ENCODE results near the gene HJV. TPM values are rescaled to one million over a fixed set of nuclear protein-coding genes. Genes with fewer than 3 reads are reported as not detected.

HJV gene
- total and polyA plus RNA-seq, 2 of the 8 experiments (the other 6 are each of a cell fraction or from before 2014, with no cell fraction given): 0.32 to 0.70 TPM

DNA sequence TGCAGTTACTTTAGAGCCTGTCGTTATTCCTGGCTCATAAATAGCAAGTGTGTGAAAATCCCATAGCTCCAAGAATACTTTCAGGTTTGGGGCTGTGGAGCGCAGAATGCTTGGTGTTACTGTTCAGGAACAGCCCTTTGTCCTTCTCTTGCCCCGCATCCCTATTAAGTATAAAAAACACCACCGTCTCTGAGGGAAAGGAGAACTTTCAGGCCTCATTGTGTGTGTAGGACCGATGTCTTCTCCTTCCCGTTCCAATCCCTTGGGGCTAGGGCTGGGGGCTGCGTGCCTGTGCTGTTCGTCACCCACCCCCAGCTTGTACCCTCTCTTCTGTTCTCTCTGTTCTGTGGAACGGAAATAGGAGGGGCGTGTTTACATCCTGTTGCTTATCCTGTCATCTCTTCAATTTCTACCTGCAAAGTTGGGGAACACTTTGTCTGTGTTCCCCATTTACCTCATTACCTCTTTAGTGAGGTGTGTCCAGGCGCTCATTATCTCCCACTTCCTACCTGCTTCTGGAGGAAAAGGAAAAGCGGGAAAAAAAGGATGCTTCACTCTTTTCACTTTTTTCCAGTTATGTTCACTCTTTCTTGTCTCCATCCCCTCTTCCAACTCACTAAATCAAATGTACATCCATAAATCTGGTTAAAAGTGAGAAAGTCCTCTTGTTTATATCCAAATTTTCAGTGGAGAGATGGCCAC, 24.4 kb downstream of the HJV start:
- H3K79me1 ChIP-seq (ENCODE audit: low read depth, low read length): peaks cover 6% of the 10 kb centered on the region; the same call in 1 of the 2 replicates
- H3K79me2 ChIP-seq (ENCODE audit: control insufficient read depth in 1 of 2, insufficient read depth in 2 of 2, low read length in 2 of 2): peaks cover 4 to 27% of the 10 kb centered on the region in 2 experiments; a peak in 3 of 4 replicates
- peak overlapping the region; percentile 56 for H3K18ac ChIP-seq (ENCODE audit: extremely low read depth, low read length)
- 34% methylated on average over 12 of the region's 12 CpGs; no CpG with 5 or more reads in 1 of the 2 experiments for WGBS, 2 experiments (ENCODE audit: extremely low coverage in 1 of 2, insufficient coverage in 1 of 2, insufficient read length in 1 of 2, insufficient replicate concordance in 2 of 2, low coverage in 1 of 2, low lambda C conversion rate in 2 of 2, missing lambda C conversion rate in 1 of 2)
- H4K20me1 ChIP-seq (replicated peaks in 1 of 2; ENCODE audit: control insufficient read depth in 1 of 2, insufficient read depth in 2 of 2, low read length in 2 of 2): peaks cover 0 to 2% of the 10 kb centered on the region in 2 experiments
- peak overlapping the region; percentile 3 for H3K4ac ChIP-seq (replicated peaks; ENCODE audit: insufficient read length, low read depth, low read length)
- ChIA-PET POLR2A (ENCODE audit: partially characterized antibody) (interaction anchor here (0.8 to 13.4 kb wide), 15 partner anchors 8 to 138 kb away, joined by 3 to 218 read pairs (median 4); partner anchors contain the start of genes LIX1L, PEX11B, PIAS3 and RBM8A), CTCF (ENCODE audit: partially characterized antibody) (interaction anchor here (1.2 to 12.6 kb wide), 4 partner anchors 9 to 21 kb away, joined by 5 to 93 read pairs (median 12); no protein-coding TSS in a partner anchor)
- FAIRE-seq: no peak
- DNase-seq (ENCODE audit: low read depth in 1 of 2, low spot score in 2 of 2): no peak
- H3K9ac ChIP-seq (replicated peaks in 1 of 4; ENCODE audit: extremely low read depth in 1 of 4, low read depth in 3 of 4, low read length in 3 of 4): peak overlapping the region in 3 of 4 experiments; percentile 62 to 85 (median 65); a peak in 6 of 7 replicates
- H2BK5ac ChIP-seq (ENCODE audit: low read depth, low read length): peak overlapping the region; percentile 10; the same call in 1 of the 2 replicates
- H2BK15ac ChIP-seq (ENCODE audit: low read length): peak overlapping the region; percentile 83
- H3K27me3 ChIP-seq (replicated peaks in 1 of 4; ENCODE audit: control insufficient read depth in 3 of 4, extremely low read depth in 1 of 4, insufficient read depth in 3 of 4, low read length in 3 of 4): no peaks in the 10 kb centered on the region
- peak overlapping the region; percentile 2 for H4K91ac ChIP-seq (replicated peaks; ENCODE audit: insufficient read length, low read length)
- peak overlapping the region; percentile 37; the same call in 1 of the 2 replicates for H2AFZ ChIP-seq (ENCODE audit: low read length)
- H4K5ac ChIP-seq (ENCODE audit: insufficient read length, low read depth, low read length): peak overlapping the region; percentile 28
- TF ChIP-seq RBBP5 (IDR thresholded peaks at IDR 0.05; ENCODE audit: borderline replicate concordance, low read depth, low read length): peak; percentile 13; the same call in 1 of the 2 replicates
- TF ChIP-seq ASH2L (IDR thresholded peaks at IDR 0.05; ENCODE audit: low read length): peak; percentile 47
- peak; percentile 36 for TF ChIP-seq SAP30 (IDR thresholded peaks at IDR 0.05; ENCODE audit: insufficient read depth, insufficient replicate concordance, low read length)
- TF ChIP-seq, protein P1, sequence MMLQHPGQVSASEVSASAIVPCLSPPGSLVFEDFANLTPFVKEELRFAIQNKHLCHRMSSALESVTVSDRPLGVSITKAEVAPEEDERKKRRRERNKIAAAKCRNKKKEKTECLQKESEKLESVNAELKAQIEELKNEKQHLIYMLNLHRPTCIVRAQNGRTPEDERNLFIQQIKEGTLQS (IDR thresholded peaks at IDR 0.05; ENCODE audit: insufficient read depth, low read depth, low read length): no peak
- no peak for TF ChIP-seq BACH1 (IDR thresholded peaks at IDR 0.05; ENCODE audit: low read length)
- peaks cover 9% of the 10 kb centered on the region for H3K23me2 ChIP-seq (ENCODE audit: low read depth, low read length)
- H3K9me3 ChIP-seq (ENCODE audit: insufficient read depth in 2 of 2, low read depth in 1 of 2, low read length in 1 of 2): no peaks in the 10 kb centered on the region
- H3K36me3 ChIP-seq (ENCODE audit: control insufficient read depth in 2 of 4, insufficient read depth in 4 of 4, low read length in 3 of 4): peaks cover 17 to 33% (median 25%) of the 10 kb centered on the region in 4 experiments
- peak overlapping the region; percentile 59 for H3K27ac ChIP-seq (ENCODE audit: low read depth, low read length)
- H3K4me3 ChIP-seq (ENCODE audit: extremely low read depth in 1 of 4, insufficient read depth in 2 of 4, low read depth in 3 of 4, low read length in 4 of 4): peak overlapping the region; percentile 75 to 96 (median 92)
- H2BK12ac ChIP-seq (ENCODE audit: low read depth, low read length): peak overlapping the region; percentile 98
- no peak overlapping the region for H3K56ac ChIP-seq (replicated peaks; ENCODE audit: insufficient read length, low read depth, low read length)
- H2AK5ac ChIP-seq (ENCODE audit: low read depth, low read length): peak overlapping the region; percentile 6; the same call in 1 of the 2 replicates
- H3K14ac ChIP-seq (ENCODE audit: insufficient read length): no peak overlapping the region
- peak overlapping the region; percentile 91 for H2BK20ac ChIP-seq (ENCODE audit: low read length)
- H2BK120ac ChIP-seq (replicated peaks; ENCODE audit: low read depth, low read length): no peak overlapping the region
- peak overlapping the region; percentile 83 to 96 for H3K4me2 ChIP-seq (ENCODE audit: insufficient read depth in 1 of 2, low read depth in 2 of 2, low read length in 2 of 2)
- no peak overlapping the region for H3K23ac ChIP-seq (ENCODE audit: insufficient read length)
- H3K4me1 ChIP-seq (replicated peaks in 1 of 4; ENCODE audit: control insufficient read depth in 3 of 4, insufficient read depth in 4 of 4, low read length in 3 of 4): peaks cover 2 to 8% (median 6%) of the 10 kb centered on the region in 4 experiments; a peak in 4 of 7 replicates
- H4K8ac ChIP-seq (ENCODE audit: extremely low read depth, insufficient read depth, low read length): 0 out of 2 replicates have a peak overlapping the region, but pooled peaks have one; percentile 54
